SU-DHL-6 (cell line): ENCODE results near the gene YBX2.

Source experiments
- CTCF ChIP-seq: fragments of 200-600 bp; sonication (generic); IDR thresholded peaks from one replicate; pipeline ENCODE4 v1.5.1; 2017; ENCODE audit warnings: antibody characterized with exemption, mild to moderate bottlenecking, low read length, moderate library complexity; ENCODE audit not compliant: insufficient read depth, poor library complexity, severe bottlenecking
- EZH2phosphoT487 ChIP-seq: fragments of 200-600 bp; sonication (generic), shearing (Covaris generic); conservative IDR thresholded peaks from 2 replicates; pipeline ENCODE4 v1.6.1; 2018; ENCODE audit warnings: mild to moderate bottlenecking, antibody characterized with exemption, low read length, moderate library complexity, mixed read lengths

GRCh38 chr17:7295230-7296180, 1.1 kb upstream of the YBX2 start:
- TF ChIP-seq CTCF: no peak
- TF ChIP-seq EZH2phosphoT487: no peak
